Pericardium fibroblast (primary cell): Measurements from ENCODE around the gene ZNF107. TPM values are rescaled to one million over a fixed set of nuclear protein-coding genes. Genes with fewer than 3 reads are reported as not detected.

ENCODE experiments used
- total RNA-seq: library from RNA; depleted of rRNA; stranded (reverse); fragments of >200 nt; gene quantifications from 2 replicates; pipeline ENCODE4 v1.2.3, GENCODE V29; 2015

The ZNF107 gene
- total RNA-seq = 2.0 and 2.2 TPM in 2 replicates

GRCh38 chr7:64665980-64666662 is at the start of gene ZNF107:
Gene ZNF107, plus strand, starts transcription at chr7:64666133. Its CDS starts 150 bp downstream, at chr7:64666283.

Other genes starting within 250 kb of the ZNF107 start
- 8.8 and 11.7 TPM in 2 replicates for gene ZNF680, start 103.1 kb upstream of the ZNF107 start, total RNA-seq
- 1.6 and 3.2 TPM in 2 replicates for gene ZNF138, start 128.3 kb downstream of the ZNF107 start, total RNA-seq
- gene ZNF273, start 237.1 kb downstream of the ZNF107 start, total RNA-seq = 1.4 and 2.1 TPM in 2 replicates